Measurements from ENCODE around the gene TFB1M. TPM values are rescaled to one million over a fixed set of nuclear protein-coding genes. Genes with fewer than 3 reads are reported as not detected.

The TFB1M gene
- total RNA-seq, 8 experiments from 2014 or later, result 14.6 to 38.9 (median 21.0) TPM

DNA sequence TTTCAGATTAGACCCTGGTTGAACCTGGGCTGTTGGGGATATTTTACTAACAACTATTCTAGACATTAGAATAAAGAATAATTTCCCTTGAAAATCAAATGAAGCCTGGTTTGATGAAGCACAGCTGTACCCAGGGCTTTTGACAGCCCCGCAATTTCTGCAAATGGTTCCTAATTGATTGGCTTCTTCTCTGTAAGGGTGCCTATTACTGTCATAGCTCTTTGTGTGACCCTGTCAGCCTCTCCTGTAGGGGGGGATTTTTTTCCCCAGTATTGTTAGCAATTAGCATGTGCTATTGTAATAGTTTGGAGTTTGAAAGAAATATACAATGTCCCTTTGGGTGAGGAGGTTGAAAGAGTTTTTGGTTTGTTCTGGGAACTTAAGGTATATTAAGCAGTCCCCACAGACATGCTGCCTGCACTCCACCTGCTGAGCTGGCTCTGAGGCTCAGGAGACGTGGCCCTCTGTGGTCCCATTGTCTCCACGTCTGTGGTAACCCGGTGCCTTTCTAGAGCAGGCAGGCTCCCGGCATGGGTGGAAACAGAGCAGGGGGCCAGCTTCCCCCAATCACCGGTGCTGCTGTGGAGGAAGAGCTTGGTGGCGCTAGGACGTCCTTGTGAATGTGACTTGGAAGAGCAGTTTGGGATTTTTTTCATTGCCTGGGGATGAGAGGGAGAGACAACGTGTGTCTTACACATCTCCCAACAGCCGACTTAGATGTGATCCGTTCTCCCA is 97.8 kb downstream of the TFB1M start:
- in situ Hi-C loops (cut with MboI; ENCODE audit: low pct_unique_long_range_greater_than_20kb in 2 of 9, low sequenced_read_pairs in 9 of 9, unreplicated experiment in 9 of 9), result no loop called here
- WGBS, 10 experiments, result 0 to 100% (median 30%) methylated on average over 1 to 8 of the region's 11 CpGs; no CpG with 5 or more reads in 1 of the 10 experiments
- H3K27ac ChIP-seq, result no peak overlapping the region
- peak in 5 of 8 experiments; percentile 84 to 94 (median 91) for ATAC-seq (replicated peaks in 6 of 8)
- peaks cover 9 to 13% of the 10 kb centered on the region in 2 donors for H3K4me1 ChIP-seq (replicated peaks in 1 of 2)
- H3K4me3 ChIP-seq, result no peak overlapping the region

DNA sequence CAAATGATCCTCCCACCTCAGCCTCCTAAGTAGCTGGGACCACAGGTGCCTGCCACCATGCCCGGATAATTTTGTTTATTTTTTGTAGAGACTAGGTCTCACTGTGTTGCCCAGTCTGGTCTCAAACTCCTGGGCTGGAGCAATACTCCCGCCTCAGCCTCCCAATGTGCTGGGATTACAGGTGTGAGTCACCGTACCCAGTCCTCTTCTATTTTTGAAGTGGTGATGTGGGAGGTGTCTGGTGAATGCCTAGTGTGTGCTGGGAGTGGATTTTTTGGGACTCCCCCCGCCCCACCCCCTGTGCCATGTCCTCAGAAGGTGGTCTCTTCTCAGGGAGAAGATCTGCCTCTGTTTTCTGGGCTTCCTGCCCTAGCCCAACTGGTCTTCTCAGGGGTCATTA is 98.4 kb downstream of the TFB1M start:
- peaks cover 9 to 13% of the 10 kb centered on the region in 2 donors for H3K4me1 ChIP-seq (replicated peaks in 1 of 2)
- in situ Hi-C loops (cut with MboI; ENCODE audit: low pct_unique_long_range_greater_than_20kb in 2 of 9, low sequenced_read_pairs in 9 of 9, unreplicated experiment in 9 of 9), result no loop called here
- 44 to 100% (median 83%) methylated on average over 1 to 3 of the region's 4 CpGs; no CpG with 5 or more reads in 2 of the 10 experiments for WGBS, 10 experiments
- H3K27ac ChIP-seq, result no peak overlapping the region
- H3K4me3 ChIP-seq, result no peak overlapping the region
- no peak for ATAC-seq (replicated peaks in 6 of 8)

DNA sequence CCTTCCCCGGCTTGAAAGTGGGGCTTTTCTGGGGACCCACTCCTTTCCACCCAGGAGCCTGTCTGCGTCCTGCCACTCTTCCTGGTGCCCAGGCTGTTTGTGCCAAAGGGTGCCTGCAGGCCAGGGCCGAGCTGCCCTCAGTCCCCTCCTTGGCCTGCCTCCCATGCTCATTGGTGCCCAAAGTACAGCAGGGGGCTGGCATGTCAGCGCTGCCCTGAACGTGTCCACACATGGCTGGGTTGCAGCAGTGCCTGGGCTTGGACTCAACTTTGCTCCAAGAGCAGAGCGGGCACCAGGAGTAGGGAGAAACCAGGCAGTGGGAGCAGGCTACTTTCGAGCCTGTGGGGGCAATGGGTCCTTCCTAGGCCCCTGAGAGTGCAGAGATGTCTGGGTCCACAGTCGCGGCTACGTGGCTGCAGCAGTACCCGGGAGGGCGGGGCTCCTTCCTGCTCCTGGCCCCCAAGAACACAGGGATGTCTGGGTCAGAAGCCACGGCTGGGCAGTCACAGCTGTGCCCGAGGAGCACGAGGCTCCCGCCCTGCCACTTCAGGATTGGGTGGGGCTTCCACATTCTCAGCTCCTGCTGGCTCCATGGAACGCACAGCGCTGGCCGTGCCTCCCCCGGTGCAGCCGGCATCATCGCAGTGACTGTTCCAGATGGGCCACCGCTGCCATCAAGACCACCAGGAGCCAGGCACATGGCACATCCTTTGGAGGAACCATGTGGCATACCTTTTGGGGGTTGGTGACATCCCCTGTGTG is 100.5 kb downstream of the TFB1M start:
- peaks cover 9 to 13% of the 10 kb centered on the region in 2 donors for H3K4me1 ChIP-seq (replicated peaks in 1 of 2)
- in situ Hi-C loops (cut with MboI; ENCODE audit: low pct_unique_long_range_greater_than_20kb in 2 of 9, low sequenced_read_pairs in 9 of 9, unreplicated experiment in 9 of 9), result no loop called here
- H3K27ac ChIP-seq, result no peak overlapping the region
- H3K4me3 ChIP-seq, result no peak overlapping the region
- WGBS, 10 experiments, result 60 to 100% (median 98%) methylated on average over 1 to 9 of the region's 23 CpGs; no CpG with 5 or more reads in 1 of the 10 experiments
- peak in 1 of 8 experiments; percentile 21 for ATAC-seq (replicated peaks in 6 of 8)

DNA sequence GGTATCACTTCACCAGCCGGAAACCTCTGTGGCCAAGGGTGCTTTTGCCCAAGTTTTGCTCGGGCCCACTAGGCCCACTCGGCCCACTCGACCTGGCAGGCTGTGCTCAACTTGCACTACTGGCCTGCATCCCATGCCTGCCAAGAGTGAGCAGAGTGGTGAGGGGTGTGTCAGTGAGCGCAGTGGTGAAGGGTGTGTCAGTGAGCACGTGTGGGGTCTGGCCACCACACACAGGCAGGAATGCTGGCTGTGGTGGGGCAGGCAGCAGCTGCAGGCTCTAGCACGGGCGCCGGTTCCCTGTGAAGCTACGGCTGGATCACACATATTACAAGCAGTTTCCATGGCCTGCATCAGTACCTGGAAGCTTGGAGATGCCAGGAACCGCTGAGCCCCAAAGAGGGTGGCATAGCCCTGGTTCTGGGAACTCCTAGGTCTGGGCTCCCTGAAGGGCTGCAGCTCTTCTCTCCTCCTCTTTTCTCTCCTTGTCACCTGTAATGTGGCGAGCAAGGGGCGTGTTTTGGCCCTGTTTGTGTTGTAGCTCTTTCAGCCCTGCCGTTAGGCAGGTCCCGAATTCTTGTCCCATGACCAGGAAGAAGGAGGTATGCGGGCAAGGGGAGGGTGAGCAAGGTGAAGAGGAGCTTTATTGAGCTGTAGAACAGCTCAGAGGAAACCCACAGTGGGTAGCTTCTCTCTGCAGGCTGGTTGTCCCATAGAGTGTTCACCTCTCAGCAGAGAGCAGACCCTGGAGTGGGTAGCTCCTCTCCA is 101.5 kb downstream of the TFB1M start:
- H3K4me3 ChIP-seq, result no peak overlapping the region
- WGBS, 10 experiments, result 83 to 100% (median 100%) methylated on average over 1 to 7 of the region's 16 CpGs; no CpG with 5 or more reads in 3 of the 10 experiments
- peak in 3 of 8 experiments; percentile 35 to 77 (median 57) for ATAC-seq (replicated peaks in 6 of 8)
- in situ Hi-C loops (cut with MboI; ENCODE audit: low pct_unique_long_range_greater_than_20kb in 2 of 9, low sequenced_read_pairs in 9 of 9, unreplicated experiment in 9 of 9), result no loop called here
- H3K4me1 ChIP-seq (replicated peaks in 1 of 2), result peaks cover 9 to 12% of the 10 kb centered on the region in 2 donors
- H3K27ac ChIP-seq, result no peak overlapping the region

DNA sequence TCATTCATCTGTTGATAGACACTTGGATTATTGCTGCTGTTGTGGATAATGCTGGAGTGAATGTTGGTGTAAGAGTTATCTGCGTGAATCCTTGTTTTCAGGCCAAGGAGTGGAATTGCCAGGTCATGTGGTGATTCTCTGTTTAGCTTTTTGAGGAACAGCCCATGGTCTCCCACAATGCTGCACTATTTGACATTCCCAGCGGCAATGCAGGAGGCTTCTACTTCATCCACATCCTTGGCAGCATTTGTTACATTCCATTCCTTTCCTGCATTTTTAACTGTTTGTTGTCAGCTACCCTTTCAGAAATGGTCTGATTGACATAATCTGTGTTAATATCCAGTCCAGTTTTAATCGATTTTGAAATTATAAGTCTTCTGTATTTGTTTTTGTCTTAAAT is 102.2 kb downstream of the TFB1M start:
- WGBS, 10 experiments, result 71 to 100% (median 95%) methylated on average over 1 to 3 of the region's 3 CpGs; no CpG with 5 or more reads in 1 of the 10 experiments
- in situ Hi-C loops (cut with MboI; ENCODE audit: low pct_unique_long_range_greater_than_20kb in 2 of 9, low sequenced_read_pairs in 9 of 9, unreplicated experiment in 9 of 9), result no loop called here
- peaks cover 9% of the 10 kb centered on the region in 2 donors for H3K4me1 ChIP-seq (replicated peaks in 1 of 2)
- ATAC-seq (replicated peaks in 6 of 8), result no peak
- H3K4me3 ChIP-seq, result no peak overlapping the region
- H3K27ac ChIP-seq, result no peak overlapping the region

DNA sequence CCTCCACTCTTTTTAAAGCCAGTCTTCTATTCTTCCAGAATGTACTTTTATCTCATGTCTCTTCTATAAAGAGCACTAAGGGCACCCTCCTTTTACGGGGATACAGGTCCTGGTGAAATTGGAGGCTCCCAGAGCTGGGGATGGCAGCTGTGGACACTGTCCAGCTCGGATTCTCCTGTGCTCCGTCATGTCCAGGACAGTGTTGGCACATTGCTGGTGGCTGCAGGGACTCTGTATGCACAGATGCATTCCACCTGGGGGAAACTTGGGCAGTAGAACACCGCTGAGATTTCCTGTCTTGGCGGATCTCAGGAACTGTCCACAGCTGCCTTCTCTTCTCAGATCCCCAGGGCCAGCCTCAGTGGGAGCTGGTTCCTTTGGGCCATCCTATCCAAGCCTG is 107.1 kb downstream of the TFB1M start:
- 47 to 100% (median 94%) methylated on average over 1 to 4 of the region's 5 CpGs; no CpG with 5 or more reads in 6 of the 10 experiments for WGBS, 10 experiments
- Histone ChIP-seq H3K27ac (no peak overlapping the region), H3K4me3 (no peak overlapping the region), H3K4me1 (replicated peaks in 1 of 2) (peaks cover 0 to under 1% of the 10 kb centered on the region in 2 donors)
- ATAC-seq (replicated peaks in 6 of 8), result no peak
- in situ Hi-C loops (cut with MboI; ENCODE audit: low pct_unique_long_range_greater_than_20kb in 2 of 9, low sequenced_read_pairs in 9 of 9, unreplicated experiment in 9 of 9), result no loop called here

Other genes with a start within 250 kb of the TFB1M start
- 10 to 100 TPM in 1 of 8 experiments, 1 to 10 TPM in 5, under 1 TPM in 2; 0.76 to 10.4 (median 1.9) TPM for gene CLDN20, start 50.5 kb downstream of the TFB1M start, total RNA-seq
- gene NOX3, start 141.4 kb upstream of the TFB1M start, total RNA-seq, result not detected

Data from motor neuron (in vitro differentiated cells).